NCI-H1694 treated with DMSO at 0.1 percent for 48 hours (cell line): Measurements from ENCODE around the gene ARHGEF7.

ENCODE experiments used
- DNase-seq: peaks from one replicate; lab custom pipeline; 2025; lab: John Stamatoyannopoulos, UW

ARHGEF7 gene

GRCh38 chr13:111304041-111304544 is 189.0 kb downstream of the ARHGEF7 start:
- DNase-seq: no peak

- DNase-seq: no peak
Observed at GRCh38 chr13:111304603-111305289, 189.6 kb downstream of the ARHGEF7 start.

GRCh38 chr13:111312944-111313590 is 198.0 kb downstream of the ARHGEF7 start:
- no peak for DNase-seq

GRCh38 chr13:111313911-111314425 is 198.9 kb downstream of the ARHGEF7 start:
- no peak for DNase-seq

GRCh38 chr13:111314852-111315251 is 199.7 kb downstream of the ARHGEF7 start:
- DNase-seq: no peak

- no peak for DNase-seq
Observed at GRCh38 chr13:111315347-111315995, 200.4 kb downstream of the ARHGEF7 start.

- DNase-seq: no peak
Observed at GRCh38 chr13:111316161-111316730, 201.1 kb downstream of the ARHGEF7 start.

- DNase-seq: no peak
Observed at GRCh38 chr13:111317042-111317550, 202.0 kb downstream of the ARHGEF7 start.

- no peak for DNase-seq
Observed at GRCh38 chr13:111317571-111318345, 202.6 kb downstream of the ARHGEF7 start.

GRCh38 chr13:111318386-111318785 is 203.3 kb downstream of the ARHGEF7 start:
- no peak for DNase-seq

- DNase-seq: no peak
Observed at GRCh38 chr13:111319521-111319920, 204.4 kb downstream of the ARHGEF7 start.

GRCh38 chr13:111319998-111320911 is 205.1 kb downstream of the ARHGEF7 start, which contains the start of gene TEX29:
Gene TEX29 (plus strand): TSS chr13:111320642. CDS start chr13:111320891, 249 bp downstream.
- no peak for DNase-seq

GRCh38 chr13:111322001-111322915 is 207.1 kb downstream of the ARHGEF7 start:
- DNase-seq: no peak

GRCh38 chr13:111322916-111323331 is 207.8 kb downstream of the ARHGEF7 start:
- DNase-seq: no peak

- no peak for DNase-seq
Observed at GRCh38 chr13:111323549-111323948, 208.4 kb downstream of the ARHGEF7 start.

GRCh38 chr13:111323950-111324651 is 209.0 kb downstream of the ARHGEF7 start:
- no peak for DNase-seq

GRCh38 chr13:111324736-111325135 is 209.6 kb downstream of the ARHGEF7 start:
- DNase-seq: no peak

GRCh38 chr13:111325146-111325890 is 210.2 kb downstream of the ARHGEF7 start:
- DNase-seq: no peak
